Caco-2 (cell line): Measurements from ENCODE around the gene RUFY4. TPM values are rescaled to one million over a fixed set of nuclear protein-coding genes. Genes with fewer than 3 reads are reported as not detected.

Experiments
- BruUV-seq: library from RNA; stranded (reverse); fragments of 400-500 nt; replicated peaks from 2 replicates; lab custom pipeline; 2021; lab: Mats Ljungman, UMichigan
- CTCF ChIA-PET: fragments of 300-600 bp; sonication (Branson Sonifier 250); formaldehyde crosslinking; loops from one replicate; lab custom pipeline; 2022; ENCODE audit warnings: antibody characterized with exemption; lab: Charles Lee
- POLR2A ChIA-PET: fragments of 300-600 bp; sonication (Branson Sonifier 250); formaldehyde crosslinking; loops from one replicate; lab custom pipeline; 2022; ENCODE audit warnings: antibody characterized with exemption; lab: Charles Lee
- DNase-seq, 2 experiments: peaks; one replicate each; pipeline versions ENCODE4 v3.0.0 to v3.0.0-alpha.2; 2020 to 2022
- H3K27me3 ChIP-seq: replicated peaks from 2 replicates; pipeline ENCODE4 v1.6.0; 2011; ENCODE audit warnings: low read length; ENCODE audit not compliant: control insufficient read depth, insufficient read depth
- H3K36me3 ChIP-seq: 2 replicates; pipeline ENCODE4 v1.5.1; 2011; ENCODE audit warnings: low read length; ENCODE audit not compliant: control insufficient read depth, insufficient read depth
- H3K4me1 ChIP-seq: fragments of 250-450 bp; sonication (Bioruptor Pico); 2 replicates; pipeline ENCODE4 v1.5.1; 2020; ENCODE audit warnings: mild to moderate bottlenecking
- H3K4me3 ChIP-seq: 2 replicates; pipeline ENCODE4 v1.5.1; 2011; ENCODE audit warnings: low read depth, mild to moderate bottlenecking, control low read depth, low read length
- H3K9me3 ChIP-seq: fragments of 250-450 bp; sonication (Bioruptor Pico); 2 replicates; pipeline ENCODE4 v1.5.1; 2020; ENCODE audit warnings: mild to moderate bottlenecking, moderate library complexity
- H3K27ac Mint-ChIP-seq: one replicate; pipeline ENCODE4 v1.8.0; 2022; ENCODE audit warnings: mixed read lengths; ENCODE audit not compliant: unreplicated experiment
- H3K27me3 Mint-ChIP-seq: one replicate; pipeline ENCODE4 v1.8.0; 2022; ENCODE audit warnings: mixed read lengths; ENCODE audit not compliant: insufficient read depth, unreplicated experiment
- H3K36me3 Mint-ChIP-seq: one replicate; pipeline ENCODE4 v1.8.0; 2022; ENCODE audit warnings: mild to moderate bottlenecking, mixed read lengths; ENCODE audit not compliant: insufficient read depth, unreplicated experiment
- H3K4me1 Mint-ChIP-seq: one replicate; pipeline ENCODE4 v1.8.0; 2022; ENCODE audit warnings: low read depth, mixed read lengths; ENCODE audit not compliant: unreplicated experiment
- H3K4me3 Mint-ChIP-seq: one replicate; pipeline ENCODE4 v1.8.0; 2022; ENCODE audit warnings: mild to moderate bottlenecking, moderate library complexity, mixed read lengths; ENCODE audit not compliant: unreplicated experiment
- H3K9me3 Mint-ChIP-seq: one replicate; pipeline ENCODE4 v1.8.0; 2022; ENCODE audit warnings: mixed read lengths; ENCODE audit not compliant: unreplicated experiment
- CTCF ChIP-seq, 2 experiments: fragments of 200-600 bp in 1 of 2; IDR thresholded peaks; 1 replicate in 1 of 2; 2 replicates in 1 of 2; pipeline versions ENCODE4 v1.5.1 to v1.8.0; 2011 to 2022; ENCODE audit warnings: antibody characterized with exemption in 1 of 2, control low read depth in 1 of 2, inconsistent platforms in 1 of 2, low read depth in 1 of 2, low read length in 1 of 2, mild to moderate bottlenecking in 1 of 2, moderate library complexity in 1 of 2; ENCODE audit not compliant: insufficient read depth in 1 of 2, severe bottlenecking in 1 of 2, unreplicated experiment in 1 of 2
- intact Hi-C: fragments of 100-400 bp; cut with micrococcal nuclease; formaldehyde crosslinking; loops from one replicate; pipeline ENCODE4 v1.10.0; 2022; ENCODE audit not compliant: unreplicated experiment
- total RNA-seq: library from RNA; stranded (reverse); gene quantifications from 2 replicates; pipeline ENCODE4 v1.2.3, GENCODE V29; 2022

RUFY4 gene
- total RNA-seq, 1 experiment from 2014 or later = not detected

DNA sequence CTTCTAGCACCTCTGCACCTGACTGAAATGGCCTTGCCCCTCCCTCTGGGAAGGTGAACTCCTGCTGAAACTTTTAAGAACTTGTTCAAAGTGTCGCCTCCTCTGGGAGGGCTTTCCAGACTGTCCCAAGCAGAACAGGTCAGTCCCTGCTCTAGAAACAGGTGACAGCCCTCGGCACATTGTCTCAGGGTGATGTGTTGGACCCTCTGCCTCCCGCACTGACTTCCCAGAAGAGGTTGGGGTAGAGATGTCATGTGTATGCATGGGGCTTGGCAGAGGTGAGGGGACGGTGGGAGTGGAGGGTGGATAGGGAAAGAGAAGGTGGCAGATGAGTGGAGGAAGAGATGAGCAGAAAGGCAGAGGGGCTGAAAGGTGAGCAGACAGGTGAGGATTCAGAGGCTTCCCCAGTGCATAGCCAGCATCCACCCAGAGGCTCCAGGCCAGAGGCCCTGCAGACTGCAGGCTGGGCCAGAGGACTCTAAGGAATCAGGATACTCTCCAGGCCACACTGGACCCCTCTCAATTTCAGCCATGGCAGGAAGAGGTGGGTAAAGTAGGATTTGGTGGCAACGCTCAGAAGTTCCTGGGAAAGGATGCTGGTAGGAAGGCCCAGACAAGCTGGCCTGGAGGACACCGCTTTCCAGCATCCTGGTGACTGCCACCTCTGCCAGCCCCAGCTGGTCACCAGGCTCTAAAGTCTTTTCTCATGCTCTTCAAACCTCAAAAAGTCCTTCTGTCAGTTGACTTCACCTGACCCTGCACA, 41.4 kb upstream of the RUFY4 start:
- Mint-ChIP-seq H3K4me3 (no peak overlapping the region), H3K27me3 (no peaks in the 10 kb centered on the region), H3K4me1 (no peaks in the 10 kb centered on the region), H3K27ac (no peak overlapping the region), H3K36me3 (no peaks in the 10 kb centered on the region), H3K9me3 (no peaks in the 10 kb centered on the region)
- Histone ChIP-seq H3K36me3 (no peaks in the 10 kb centered on the region), H3K9me3 (no peaks in the 10 kb centered on the region), H3K27me3 (no peaks in the 10 kb centered on the region), H3K4me1 (no peaks in the 10 kb centered on the region), H3K4me3 (no peak overlapping the region)
- CTCF ChIA-PET = no interaction called here
- BruUV-seq = no TSS peak
- POLR2A ChIA-PET = no interaction called here
- peak in 1 of 2 experiments; percentile 22 for DNase-seq
- TF ChIP-seq CTCF (IDR thresholded peaks at IDR 0.05; ENCODE audit: insufficient read depth in 1 of 2, low read depth in 1 of 2, low read length in 1 of 2, severe bottlenecking in 1 of 2, unreplicated experiment in 1 of 2) = no peak
- intact Hi-C loops = no loop called here

DNA sequence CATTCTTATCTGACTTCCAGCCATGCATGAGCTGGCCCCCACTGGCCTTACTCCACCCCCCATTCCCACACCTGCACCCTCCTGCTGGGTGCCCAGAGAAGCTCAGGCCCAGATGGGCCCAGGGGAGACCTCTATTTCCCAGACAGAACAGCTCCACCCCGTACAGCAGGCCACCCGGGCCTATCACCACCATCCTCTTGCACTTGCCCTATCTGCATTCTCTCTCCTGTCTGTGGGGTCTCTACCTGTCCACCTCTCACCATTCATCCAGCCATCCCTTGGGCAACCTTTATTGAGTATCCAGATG, 40.9 kb upstream of the RUFY4 start:
- Mint-ChIP-seq H3K27me3 (no peaks in the 10 kb centered on the region), H3K9me3 (no peaks in the 10 kb centered on the region), H3K4me1 (no peaks in the 10 kb centered on the region), H3K36me3 (no peaks in the 10 kb centered on the region), H3K4me3 (no peak overlapping the region), H3K27ac (no peak overlapping the region)
- Histone ChIP-seq H3K36me3 (no peaks in the 10 kb centered on the region), H3K9me3 (no peaks in the 10 kb centered on the region), H3K4me1 (no peaks in the 10 kb centered on the region), H3K27me3 (no peaks in the 10 kb centered on the region), H3K4me3 (no peak overlapping the region)
- DNase-seq = peak in 1 of 2 experiments; percentile 13
- POLR2A ChIA-PET = no interaction called here
- no TSS peak for BruUV-seq
- TF ChIP-seq CTCF (IDR thresholded peaks at IDR 0.05; ENCODE audit: insufficient read depth in 1 of 2, low read depth in 1 of 2, low read length in 1 of 2, severe bottlenecking in 1 of 2, unreplicated experiment in 1 of 2) = no peak
- intact Hi-C loops = no loop called here
- CTCF ChIA-PET = no interaction called here

DNA sequence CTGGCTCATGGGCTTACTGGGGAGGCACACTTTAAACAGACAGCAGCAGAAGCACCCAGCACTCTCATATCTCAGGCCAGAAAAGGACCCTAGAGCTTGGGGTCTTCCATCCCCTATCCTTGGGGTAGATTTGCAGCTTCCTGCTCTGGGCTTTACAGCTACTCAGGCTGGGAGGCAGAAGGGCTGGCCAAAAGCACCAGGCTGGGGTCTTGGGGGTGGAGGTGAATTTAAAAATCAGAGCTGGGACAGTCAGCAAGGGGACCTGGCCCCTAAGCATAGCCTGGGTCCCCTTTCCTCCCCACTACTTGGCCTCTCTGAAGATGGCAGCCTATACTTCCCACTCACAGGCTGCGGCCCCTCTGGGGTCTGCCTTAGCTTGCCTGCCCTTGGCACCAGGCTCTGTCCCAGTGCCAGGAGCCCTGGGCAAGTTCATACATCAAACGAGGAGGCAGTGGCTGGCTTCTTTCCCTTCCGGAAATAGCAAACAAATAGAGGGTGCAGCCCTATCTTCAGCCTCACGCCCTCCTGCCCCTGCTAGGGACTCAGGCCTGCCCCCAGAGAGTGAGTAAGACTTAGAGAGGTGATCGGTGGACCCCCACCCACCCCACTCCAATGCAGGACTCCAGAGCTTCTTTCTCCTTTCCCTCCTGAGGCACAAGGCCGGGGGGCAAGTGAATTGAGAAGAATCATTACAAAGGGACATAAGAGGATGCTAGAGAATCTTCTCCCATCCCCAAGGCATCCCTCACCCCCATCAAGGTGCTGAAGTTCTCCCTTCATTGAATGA, 40.3 kb upstream of the RUFY4 start:
- Histone ChIP-seq H3K9me3 (no peaks in the 10 kb centered on the region), H3K36me3 (no peaks in the 10 kb centered on the region), H3K27me3 (no peaks in the 10 kb centered on the region), H3K4me3 (no peak overlapping the region), H3K4me1 (no peaks in the 10 kb centered on the region)
- no peak overlapping the region for H3K4me3 Mint-ChIP-seq
- no peaks in the 10 kb centered on the region for H3K9me3 Mint-ChIP-seq
- TF ChIP-seq CTCF (IDR thresholded peaks at IDR 0.05; ENCODE audit: insufficient read depth in 1 of 2, low read depth in 1 of 2, low read length in 1 of 2, severe bottlenecking in 1 of 2, unreplicated experiment in 1 of 2) = no peak
- DNase-seq = peak in 1 of 2 experiments; percentile 15
- ChIA-PET POLR2A (no interaction called here), CTCF (no interaction called here)
- H3K27me3 Mint-ChIP-seq = no peaks in the 10 kb centered on the region
- intact Hi-C loops = no loop called here
- no peaks in the 10 kb centered on the region for H3K4me1 Mint-ChIP-seq
- no peak overlapping the region for H3K27ac Mint-ChIP-seq
- H3K36me3 Mint-ChIP-seq = no peaks in the 10 kb centered on the region
- no TSS peak for BruUV-seq
